ENCODE data around the gene IGSF3.

DNA sequence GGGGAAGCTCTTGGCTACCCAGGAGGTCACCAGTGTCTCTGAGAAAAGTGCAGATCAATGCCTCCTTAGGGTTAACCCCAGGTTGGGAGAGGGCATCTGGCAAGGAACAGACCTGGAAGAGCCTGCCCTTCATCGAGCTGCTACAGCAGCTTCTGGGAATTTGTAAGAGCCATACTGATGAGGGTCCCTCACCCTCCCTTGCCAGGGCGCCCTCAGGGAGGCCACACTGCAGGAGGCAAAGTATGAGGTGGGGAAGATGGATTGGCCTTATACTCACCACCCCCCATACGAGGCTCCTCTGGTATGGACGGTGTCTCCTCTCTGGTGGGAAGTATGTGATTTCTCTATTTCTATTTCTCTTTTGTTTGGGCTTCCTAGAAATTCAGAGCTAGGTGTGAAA is 13.2 kb downstream of the IGSF3 start:
- no peak for TF ChIP-seq POLR2A (IDR thresholded peaks at IDR 0.05)
- TF ChIP-seq, protein P1, sequence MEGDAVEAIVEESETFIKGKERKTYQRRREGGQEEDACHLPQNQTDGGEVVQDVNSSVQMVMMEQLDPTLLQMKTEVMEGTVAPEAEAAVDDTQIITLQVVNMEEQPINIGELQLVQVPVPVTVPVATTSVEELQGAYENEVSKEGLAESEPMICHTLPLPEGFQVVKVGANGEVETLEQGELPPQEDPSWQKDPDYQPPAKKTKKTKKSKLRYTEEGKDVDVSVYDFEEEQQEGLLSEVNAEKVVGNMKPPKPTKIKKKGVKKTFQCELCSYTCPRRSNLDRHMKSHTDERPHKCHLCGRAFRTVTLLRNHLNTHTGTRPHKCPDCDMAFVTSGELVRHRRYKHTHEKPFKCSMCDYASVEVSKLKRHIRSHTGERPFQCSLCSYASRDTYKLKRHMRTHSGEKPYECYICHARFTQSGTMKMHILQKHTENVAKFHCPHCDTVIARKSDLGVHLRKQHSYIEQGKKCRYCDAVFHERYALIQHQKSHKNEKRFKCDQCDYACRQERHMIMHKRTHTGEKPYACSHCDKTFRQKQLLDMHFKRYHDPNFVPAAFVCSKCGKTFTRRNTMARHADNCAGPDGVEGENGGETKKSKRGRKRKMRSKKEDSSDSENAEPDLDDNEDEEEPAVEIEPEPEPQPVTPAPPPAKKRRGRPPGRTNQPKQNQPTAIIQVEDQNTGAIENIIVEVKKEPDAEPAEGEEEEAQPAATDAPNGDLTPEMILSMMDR (IDR thresholded peaks at IDR 0.05): no peak
